Midbrain (tissue), 1 donor: ENCODE results near the gene COL18A1.

ENCODE experiments used
- DNase-seq: peaks from one replicate; lab custom pipeline; 2025; lab: John Stamatoyannopoulos, UW

COL18A1 gene

GRCh38 chr21:45507888-45508508, 103.0 kb downstream of the COL18A1 start:
- no peak for DNase-seq

DNA sequence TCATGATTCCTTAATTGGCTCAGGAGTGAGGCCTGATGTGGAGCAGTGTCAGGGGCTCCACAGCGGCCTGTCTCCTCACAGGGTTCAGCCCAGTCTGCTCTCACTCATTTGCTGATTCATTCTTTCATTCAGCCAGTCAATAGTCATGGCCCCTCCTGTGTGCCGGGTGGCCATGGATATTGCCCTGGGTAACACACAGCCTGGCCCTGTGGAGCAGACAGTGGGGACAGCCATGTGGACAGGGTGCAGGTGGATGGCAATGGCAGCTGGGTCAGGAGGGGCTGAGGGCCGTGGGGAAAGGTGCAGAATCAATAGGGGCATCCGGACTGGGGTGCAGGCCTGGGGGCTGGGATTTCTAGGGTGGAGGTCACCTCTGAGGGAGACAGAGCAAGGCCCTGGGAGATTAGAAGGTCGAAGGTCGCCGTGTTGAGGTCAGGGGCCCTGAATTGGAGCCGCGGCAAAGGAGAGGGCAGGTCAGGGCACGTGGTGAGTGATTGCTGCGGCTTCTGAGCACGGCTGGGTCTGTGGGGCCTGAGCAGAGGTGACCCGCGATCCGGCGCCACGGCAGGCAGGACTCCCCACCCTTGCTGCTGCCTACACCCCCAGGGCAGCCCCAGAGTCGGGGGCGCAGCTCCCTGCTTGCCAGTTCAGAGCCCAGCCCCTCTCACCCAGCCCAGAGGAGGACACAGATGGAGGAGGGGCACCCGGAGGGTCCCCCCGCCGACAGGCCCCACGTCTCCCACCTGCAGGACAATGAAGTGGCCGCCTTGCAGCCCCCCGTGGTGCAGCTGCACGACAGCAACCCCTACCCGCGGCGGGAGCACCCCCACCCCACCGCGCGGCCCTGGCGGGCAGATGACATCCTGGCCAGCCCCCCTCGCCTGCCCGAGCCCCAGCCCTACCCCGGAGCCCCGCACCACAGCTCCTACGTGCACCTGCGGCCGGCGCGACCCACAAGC, 103.9 kb downstream of the COL18A1 start:
- DNase-seq = no peak

GRCh38 chr21:45509566-45510465, 104.9 kb downstream of the COL18A1 start:
- DNase-seq = no peak

- no peak for DNase-seq
These were observed 105.5 kb downstream of the COL18A1 start for GRCh38 chr21:45510466-45510955.

GRCh38 chr21:45511007-45511406, 106.0 kb downstream of the COL18A1 start:
- DNase-seq = no peak

- DNase-seq = no peak
These were observed 106.9 kb downstream of the COL18A1 start for GRCh38 chr21:45511661-45512431.

GRCh38 chr21:45512626-45513002, 107.6 kb downstream of the COL18A1 start:
- no peak for DNase-seq

DNA sequence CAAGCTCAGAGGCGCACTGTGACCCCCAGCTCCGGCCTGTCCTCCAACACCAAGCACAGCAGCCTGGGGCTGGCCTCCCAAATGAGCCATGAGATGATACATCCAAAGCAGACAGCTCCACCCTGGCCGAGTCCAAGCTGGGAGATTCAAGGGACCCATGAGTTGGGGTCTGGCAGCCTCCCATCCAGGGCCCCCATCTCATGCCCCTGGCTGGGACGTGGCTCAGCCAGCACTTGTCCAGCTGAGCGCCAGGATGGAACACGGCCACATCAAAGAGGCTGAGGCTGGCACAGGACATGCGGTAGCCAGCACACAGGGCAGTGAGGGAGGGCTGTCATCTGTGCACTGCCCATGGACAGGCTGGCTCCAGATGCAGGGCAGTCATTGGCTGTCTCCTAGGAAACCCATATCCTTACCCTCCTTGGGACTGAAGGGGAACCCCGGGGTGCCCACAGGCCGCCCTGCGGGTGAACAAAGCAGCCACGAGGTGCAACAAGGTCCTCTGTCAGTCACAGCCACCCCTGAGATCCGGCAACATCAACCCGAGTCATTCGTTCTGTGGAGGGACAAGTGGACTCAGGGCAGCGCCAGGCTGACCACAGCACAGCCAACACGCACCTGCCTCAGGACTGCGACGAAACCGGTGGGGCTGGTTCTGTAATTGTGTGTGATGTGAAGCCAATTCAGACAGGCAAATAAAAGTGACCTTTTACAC, 108.2 kb downstream of the COL18A1 start:
- no peak for DNase-seq

- DNase-seq = no peak
These were observed 108.9 kb downstream of the COL18A1 start for GRCh38 chr21:45513741-45514310.

DNA sequence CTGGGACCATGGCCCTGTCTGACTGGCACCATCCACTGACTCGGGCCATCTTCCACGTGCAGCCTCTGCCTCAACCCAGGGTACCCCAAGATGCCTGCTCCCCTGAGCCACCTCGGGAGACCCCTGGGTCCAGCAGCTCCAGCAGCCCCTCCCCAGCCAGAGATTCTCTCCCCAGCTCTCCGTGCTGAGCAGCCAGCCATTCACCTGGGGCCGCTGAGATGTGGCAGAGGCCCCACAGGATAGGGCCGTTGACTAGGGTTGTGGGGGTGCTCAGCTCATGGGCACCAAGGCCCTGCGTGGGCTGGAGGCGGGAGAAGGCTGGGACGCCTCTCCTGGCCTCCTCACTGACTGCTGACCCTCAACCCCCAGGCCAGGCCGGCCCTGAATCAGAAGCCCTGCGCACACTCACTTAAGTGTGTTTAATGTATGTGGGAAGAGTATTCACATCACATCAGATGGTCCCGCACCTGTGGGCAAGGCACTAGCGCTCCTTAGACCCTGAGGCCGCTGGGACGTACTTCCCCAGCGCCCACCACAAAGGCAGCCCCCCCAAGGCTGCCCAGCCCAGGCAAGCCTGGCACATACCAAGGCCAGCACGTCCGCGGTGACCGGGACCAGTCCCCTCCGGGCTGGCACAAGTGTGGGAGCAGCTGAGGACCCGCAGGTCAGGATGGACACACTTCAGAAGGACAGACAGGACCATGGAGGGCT, 109.5 kb downstream of the COL18A1 start:
- no peak for DNase-seq

- no peak for DNase-seq
These were observed 110.5 kb downstream of the COL18A1 start for GRCh38 chr21:45515241-45516061.

DNA sequence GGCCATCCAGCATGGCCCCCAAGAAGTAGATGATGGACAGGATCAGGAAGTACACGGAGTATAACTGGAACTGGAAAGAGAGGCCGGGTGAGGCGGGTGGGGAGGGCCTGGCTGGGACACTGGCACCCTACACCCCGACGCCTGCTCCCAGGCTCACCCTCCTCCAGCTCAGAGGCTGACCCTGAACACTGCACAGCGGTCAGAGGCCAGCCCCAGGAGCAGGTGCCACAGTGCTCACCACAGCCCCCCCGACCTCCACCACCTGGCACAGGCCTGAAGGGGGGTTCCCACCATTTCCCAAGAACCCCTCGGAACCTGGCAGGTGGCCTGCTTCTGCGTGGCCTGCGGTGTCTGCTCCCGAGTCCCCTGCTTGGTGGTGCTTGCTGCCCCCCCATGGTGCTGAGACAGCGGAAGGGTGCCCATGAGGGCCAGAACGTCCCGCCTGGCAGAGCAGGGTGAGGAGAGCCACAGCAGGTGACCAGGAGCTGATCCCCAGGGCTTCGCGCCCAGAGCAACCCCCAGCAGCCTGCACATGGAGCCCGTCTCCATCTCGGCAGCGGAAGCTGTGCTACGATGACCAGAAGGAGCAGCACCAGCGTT, 111.2 kb downstream of the COL18A1 start:
- DNase-seq = no peak

- no peak for DNase-seq
These were observed 111.7 kb downstream of the COL18A1 start for GRCh38 chr21:45516671-45517151.

DNA sequence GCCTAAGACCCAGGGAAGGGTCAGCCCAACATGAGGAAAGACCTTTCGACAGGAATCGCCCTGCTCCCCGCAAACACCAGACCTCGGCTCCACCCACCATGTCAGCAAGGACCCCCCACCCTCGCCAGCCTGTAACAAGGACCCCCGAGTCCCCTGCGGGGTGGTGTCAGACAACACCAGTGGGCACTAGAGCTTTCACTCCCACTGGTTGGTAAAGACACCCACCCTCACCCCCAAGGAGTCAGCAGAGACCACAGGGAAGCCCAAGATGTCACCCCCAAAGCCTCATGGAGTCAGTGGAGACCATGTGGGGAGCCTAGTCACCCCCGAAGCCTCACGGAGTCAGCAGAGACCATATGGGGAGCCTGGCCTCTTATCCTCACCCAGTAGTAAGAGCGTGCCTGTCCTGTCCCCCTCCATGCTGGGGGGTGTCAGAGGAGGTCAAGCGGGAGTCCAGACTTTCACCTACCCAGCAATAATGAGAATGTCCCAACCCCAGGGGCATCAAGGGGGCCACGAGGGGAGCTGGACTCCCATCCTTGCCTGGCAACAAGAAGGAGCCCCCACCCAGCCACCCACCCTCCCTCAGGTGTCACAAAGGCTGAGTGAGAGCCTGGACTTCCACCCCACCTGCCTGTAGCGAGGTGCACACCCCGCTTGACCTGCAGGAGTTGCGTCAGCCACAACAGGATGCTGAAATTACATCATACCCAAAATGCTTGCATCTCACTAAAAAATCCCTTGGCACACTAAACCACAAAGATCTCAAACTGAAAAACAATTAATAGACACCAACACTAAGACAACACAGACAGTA, 112.5 kb downstream of the COL18A1 start:
- no peak for DNase-seq

- DNase-seq = no peak
These were observed 113.8 kb downstream of the COL18A1 start for GRCh38 chr21:45518742-45519141.

- DNase-seq = no peak
These were observed 114.2 kb downstream of the COL18A1 start for GRCh38 chr21:45519182-45519581.

DNA sequence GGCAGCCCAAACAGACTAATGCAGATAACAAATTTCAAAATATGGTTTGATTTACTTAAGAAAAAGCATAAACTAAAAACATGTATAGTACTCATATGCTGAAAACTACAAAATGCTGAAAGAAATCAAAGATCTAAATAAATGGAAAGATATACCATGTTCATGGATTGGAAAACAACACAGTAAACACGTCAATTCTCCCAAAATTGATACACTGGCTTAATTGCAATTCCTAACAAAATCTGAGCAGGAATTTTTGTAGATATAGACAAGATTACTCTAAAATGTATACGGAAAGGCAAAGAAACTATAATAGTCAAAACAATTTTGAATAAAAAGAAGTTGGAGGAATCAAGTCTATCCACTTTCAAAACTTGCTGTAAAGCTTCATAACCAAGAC, 116.3 kb downstream of the COL18A1 start:
- DNase-seq = no peak
